ENCODE measurements around the gene SH2D2A.

SH2D2A gene

DNA sequence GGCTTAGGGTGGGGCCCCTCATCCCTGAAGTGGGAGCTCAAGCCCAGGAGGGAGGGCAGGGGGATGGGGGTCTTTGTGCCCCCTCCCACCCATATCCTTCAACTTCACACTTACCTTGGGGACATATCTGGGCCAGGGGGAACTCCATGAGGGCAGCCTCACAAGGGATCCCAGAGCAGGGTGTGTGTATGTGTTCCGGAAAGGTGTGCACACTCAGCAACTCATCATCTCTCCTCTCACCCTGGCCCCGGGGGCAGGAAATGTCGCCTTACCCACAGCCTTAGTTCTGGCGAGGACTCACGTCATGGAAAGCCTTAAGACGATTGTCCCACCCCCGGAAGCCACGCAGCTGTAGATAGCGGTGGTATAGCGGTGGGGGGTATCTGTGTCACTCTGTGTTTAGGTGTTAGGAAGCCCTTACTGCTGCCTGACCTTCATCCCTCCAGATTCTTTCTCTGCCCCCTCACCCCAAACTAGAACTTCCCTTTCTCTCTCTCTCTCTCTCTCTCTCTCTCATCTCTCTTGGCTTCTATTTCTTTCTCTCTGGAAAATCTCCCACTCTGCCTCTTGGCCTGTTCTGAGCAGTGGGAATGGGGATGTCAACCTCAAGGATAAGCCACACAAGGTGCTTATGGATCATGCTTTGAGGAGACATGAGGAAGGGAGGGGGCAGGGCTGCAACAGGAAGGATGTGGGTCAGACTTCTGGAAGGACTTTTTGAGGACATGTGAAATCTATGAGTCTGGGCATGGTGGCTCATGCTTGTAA is at the start of gene SH2D2A:
SH2D2A (minus strand) TSS at position 288 of the 768 bp plus-strand sequence; CDS start at position 148, 140 bp downstream.
- peak; percentile 93 for DNase-seq (ENCODE audit: low spot score)

DNA sequence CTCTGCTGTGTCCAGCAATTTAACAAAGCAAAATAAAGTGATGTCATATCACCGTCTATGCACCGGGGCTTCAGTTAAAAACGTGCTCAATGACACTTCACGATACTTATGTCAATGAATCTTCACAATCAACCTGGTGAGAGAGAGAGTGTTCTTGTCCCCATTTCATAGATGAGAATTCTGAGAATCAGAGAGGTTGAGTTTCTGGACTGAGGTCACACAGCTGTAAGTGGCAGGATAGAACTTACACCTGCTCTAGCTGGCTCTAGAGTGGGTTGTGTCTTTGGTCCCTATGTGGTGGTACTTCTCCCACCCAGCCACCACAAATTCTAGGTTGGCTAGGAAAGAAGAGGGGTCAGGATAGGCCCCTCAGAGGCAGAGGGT is 49.2 kb upstream of the SH2D2A start:
- no peak for DNase-seq (ENCODE audit: low spot score)

DNA sequence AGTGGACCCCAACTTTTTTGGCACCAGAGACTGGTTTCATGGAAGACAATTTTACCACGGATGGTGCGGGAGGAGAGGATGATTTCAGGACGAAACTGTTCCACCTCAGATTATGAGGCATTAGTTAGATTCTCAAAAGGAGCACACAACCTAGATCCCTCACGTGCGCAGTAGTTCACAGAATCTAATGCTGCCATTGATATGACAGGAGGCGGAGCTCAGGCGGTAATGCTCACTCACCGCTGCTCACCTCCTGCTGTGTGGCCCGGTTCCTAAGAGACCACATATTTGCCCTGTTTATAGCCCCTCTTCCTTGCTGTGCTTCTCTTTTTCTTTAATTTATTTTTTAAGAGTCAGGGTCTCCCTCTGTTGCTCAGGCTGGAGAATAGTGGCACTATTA is 48.6 kb upstream of the SH2D2A start:
- DNase-seq (ENCODE audit: low spot score) = no peak

DNA sequence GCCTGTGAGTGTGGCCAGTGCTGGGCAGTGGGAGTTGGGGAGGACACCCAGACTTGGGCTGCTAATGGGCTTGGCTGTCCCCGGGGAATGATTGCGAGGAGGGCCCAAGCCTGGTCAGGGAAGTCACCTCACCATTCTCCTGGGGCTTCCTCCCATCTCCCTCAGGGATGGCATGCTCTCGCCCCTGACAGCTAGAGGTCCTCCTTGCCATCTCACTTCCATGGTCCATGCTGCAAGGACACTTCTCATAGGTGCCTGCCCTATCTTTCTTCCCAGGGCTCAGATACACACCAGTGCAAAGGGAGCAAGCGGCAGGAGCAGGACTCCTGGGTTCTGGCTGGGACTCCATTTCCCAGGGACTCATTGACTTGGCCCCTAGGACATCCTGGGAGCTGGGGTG is 48.1 kb upstream of the SH2D2A start:
- no peak for DNase-seq (ENCODE audit: low spot score)

DNA sequence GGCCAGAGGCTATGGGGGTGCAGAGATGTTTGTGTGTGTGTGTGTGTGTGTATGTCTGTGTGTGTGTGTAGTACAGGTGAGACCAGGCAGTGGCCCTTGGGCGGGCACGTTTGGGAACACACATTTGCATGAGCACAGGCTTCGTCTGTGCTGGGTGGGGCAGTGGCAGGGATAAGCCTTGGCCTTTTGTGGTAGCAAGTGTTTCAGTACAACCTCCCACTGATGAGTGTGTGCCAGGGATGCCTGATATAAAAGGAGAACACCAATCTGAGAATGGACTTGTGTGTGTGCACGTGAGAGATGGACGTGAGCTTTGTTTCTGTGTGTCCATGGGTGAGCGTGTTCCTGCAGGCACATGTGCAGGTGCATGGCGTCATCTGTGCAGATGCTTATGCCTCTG is 47.0 kb upstream of the SH2D2A start:
- DNase-seq (ENCODE audit: low spot score) = no peak

DNA sequence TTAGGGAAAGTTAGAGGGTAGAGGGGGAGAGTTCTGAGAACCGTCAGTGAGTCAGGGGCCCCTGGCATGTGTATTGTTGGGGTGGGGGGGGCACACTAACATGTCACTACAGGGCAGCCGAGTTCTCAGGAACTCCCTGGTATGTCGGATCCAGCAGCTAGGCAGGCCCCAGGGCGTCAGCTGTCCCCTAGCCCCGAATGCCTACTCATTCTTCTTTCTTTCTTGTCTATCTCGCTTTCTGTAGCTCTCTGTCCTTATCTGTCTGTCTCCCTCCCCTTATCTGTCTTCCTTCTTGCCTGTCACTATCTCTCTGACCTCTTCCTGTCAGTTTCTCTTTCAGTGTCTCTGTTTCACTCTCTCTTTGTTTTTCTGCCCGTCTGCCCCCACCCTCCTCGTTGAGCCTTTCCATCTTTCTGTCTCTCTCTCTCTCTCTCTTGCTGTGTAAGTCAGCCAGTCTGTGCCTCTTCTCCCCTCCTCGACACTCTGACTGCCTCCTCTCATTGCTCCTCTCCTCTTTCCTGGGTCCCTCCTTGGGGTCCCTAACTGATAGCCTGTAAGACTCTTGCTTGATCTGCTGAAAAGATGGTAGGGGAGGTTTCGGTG is 46.5 kb upstream of the SH2D2A start:
- DNase-seq (ENCODE audit: low spot score) = no peak

DNA sequence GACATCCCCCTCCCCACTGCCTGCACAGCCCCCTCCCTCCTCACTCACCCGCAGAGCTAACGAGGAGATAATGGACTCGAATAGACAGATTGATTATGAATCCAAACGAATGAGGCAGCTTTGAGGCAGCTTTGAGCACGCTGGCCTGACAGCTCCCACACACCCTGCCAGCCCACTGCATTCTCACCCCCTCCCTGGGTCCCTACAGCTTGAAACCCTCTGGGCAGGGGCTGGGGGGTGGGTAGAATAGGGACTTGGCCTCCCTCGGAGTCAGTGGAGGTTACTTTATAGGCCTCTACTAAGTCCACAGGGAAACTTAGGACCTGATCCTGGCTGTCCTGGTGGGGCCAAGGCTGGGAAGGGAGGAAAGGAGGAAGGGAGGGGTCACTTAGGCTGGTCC is 45.9 kb upstream of the SH2D2A start:
- DNase-seq (ENCODE audit: low spot score) = no peak

DNA sequence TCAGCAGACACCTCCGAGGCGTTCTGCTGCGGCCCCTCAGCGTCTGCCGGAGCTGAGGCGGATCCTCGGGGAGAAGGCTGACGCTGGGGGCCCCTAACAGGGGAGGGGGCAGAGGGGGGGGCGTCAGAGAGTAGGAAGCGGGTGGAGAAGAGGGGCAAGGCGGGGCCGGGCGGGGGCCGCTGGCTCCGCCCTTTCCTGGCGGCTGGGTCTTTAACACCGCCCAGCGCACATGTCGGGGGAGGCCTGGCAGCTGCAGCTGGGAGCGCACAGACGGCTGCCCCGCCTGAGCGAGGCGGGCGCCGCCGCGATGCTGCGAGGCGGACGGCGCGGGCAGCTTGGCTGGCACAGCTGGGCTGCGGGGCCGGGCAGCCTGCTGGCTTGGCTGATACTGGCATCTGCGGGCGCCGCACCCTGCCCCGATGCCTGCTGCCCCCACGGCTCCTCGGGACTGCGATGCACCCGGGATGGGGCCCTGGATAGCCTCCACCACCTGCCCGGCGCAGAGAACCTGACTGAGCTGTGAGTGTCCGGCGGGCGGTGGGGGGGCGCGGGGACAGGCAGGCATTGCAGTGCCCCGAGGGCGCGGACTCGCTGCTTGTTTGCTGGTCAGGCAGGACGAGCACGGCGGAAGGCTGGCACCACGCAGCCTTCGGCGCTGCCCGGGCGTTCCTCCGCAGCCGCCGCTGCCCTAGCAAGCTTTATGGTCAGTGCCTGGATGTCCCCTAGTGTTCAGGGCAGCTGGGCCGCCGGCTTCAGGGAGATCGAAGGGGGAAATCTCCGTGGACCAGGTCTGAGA is 44.2 kb upstream of the SH2D2A start, which contains the start of gene NTRK1:
NTRK1 (plus strand) TSS at position 238 of the 796 bp plus-strand sequence; CDS start at position 308, 70 bp downstream.
- peak; percentile 46 for DNase-seq (ENCODE audit: low spot score)

DNA sequence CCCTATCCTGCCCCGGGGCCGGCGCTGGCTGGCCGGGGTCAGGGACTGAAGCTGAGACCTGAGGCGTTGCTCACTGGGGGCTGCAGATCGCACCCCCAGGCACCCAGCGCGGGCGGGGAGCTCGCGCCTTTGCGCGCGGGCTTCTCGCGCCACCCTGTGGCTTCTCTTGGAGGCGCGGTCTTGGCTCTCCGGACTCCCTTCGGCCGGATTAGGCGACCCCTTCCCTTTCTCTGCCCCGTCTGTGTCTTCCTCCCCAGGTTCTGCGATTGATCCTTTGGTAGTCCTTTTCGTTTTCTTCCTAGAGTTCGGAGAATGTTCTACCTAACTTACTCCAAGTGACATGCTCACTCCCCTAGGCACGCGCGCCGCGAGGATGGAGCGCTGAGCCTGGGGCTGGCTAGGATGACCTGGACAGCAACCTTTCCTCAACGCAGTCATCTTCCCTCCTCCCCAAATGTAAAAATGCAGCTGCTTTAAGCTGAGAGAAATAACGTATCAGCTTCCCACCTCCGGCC is 43.5 kb upstream of the SH2D2A start:
- DNase-seq (ENCODE audit: low spot score) = peak; percentile 58

DNA sequence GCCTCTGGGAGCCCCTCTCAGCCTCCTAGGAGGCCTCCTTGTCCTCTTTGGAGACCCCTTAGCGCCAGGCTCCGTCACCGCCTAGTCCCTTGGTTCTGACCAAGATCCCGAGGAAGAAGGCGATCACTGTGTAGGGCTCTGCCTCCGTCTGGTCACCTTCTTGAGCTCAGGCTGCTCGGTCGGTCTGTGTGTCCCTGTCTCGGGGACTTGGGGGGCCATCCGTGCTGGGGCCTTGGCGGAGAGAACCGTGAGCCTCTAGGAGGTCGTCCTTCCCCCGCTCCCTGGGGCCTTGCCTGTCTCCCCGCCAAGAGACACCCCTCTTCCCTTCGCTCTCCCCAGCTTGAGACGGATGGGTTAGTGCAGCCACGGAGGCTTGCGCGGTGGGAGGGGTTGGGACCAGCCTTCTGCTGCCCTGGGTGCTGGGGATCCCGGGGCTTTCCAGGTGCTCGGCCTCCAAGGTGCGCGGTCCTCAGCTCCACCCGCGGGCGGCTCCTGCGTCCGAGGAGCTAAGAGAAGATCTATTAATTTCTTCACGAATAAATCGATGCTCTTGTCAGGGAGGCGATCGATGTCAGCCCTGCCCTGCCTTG is 43.0 kb upstream of the SH2D2A start:
- DNase-seq (ENCODE audit: low spot score) = no peak

DNA sequence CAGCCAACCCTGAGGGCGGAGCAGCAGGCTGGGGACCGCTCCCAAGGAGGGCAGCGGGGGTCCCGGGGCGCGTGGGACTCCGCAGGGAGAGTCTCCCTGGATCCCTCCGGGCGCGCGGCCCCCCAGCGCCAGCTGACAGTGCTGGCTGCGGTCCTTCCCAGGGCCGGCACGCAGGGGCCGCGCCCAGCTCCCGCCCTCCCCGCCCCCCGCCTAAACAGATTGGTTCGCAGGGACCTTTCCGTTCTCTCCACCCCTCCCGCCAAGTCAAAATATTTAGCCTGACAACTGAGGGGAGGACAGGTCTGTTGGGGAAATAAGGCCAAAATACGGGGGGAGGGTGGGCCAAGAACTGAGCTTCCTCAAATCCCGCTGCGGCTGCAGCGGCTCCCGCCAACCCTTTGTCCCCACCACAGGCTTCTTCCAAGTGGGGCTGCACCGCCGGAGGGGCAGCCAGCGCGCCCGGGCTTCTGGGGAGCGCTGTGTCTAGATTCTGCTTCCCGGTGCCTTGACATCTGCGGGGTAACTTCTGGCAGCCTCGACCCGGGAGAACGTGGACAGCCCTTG is 42.4 kb upstream of the SH2D2A start, which contains the start of gene INSRR:
INSRR (minus strand) TSS at position 159 of the 564 bp plus-strand sequence. CDS start 496 bp downstream, outside the sequence.
- DNase-seq (ENCODE audit: low spot score) = no peak

DNA sequence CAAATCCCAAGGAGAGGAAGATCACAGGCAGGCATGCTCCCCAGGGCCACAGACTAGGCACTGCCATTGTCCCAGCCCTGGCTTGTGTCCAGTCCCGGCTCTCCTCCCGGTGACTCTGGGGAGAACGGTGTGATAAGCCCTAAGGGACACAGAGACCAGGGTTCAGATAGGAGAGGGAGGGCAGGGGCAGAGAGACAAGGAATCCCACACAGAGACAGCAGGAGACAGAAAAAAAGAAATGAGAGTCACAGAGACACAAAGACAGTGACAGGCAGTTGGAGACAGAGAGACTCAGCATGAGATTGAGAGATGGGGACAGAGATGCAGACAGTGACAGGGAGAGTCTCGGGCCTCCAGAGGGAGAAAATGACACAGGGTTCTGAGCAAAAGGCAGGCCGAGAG is 41.9 kb upstream of the SH2D2A start:
- DNase-seq (ENCODE audit: low spot score) = no peak

DNA sequence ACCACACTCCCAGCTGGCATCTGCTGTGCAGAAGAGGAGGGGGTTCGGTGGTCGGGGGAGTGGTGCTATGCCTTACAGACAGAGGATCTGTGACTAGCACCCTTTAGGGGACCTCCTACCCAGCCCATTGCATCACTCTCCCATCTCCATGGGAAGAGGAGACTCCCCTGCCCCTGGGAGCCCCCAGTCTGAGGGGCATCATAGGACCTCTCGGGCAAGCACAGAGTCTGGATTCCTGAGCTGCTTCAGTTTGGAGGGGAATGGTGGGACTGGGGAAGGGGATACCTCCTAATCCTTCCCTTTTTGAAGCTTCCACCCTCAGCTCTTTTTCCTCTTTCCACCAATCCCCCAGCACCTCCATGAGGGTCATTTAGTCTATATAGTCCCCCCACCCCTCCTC is 40.9 kb upstream of the SH2D2A start:
- DNase-seq (ENCODE audit: low spot score) = no peak

DNA sequence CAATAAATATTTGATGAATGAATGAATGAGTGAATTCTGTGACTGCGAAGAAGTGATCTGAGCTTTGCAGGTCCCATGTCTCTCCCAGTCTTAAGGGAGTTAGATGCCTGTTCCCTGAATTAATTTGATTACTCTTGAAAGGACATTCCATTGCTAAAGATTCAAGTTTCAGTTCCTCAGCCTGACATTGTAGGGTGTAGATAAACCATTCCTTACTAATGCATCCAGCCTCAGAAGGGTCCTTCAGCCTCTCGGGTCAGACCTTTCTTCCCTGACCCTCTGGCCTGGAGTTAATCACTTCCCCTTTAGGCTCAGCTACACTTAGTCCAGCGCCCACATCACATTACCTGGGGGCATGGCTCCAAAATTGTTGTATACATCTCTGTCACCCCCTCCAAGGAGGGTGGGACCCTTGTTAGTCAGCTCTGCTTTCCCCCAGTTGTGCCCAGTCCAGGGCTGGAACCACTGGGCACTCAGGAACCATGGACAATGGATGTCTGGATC is 39.7 kb upstream of the SH2D2A start:
- DNase-seq (ENCODE audit: low spot score) = no peak

DNA sequence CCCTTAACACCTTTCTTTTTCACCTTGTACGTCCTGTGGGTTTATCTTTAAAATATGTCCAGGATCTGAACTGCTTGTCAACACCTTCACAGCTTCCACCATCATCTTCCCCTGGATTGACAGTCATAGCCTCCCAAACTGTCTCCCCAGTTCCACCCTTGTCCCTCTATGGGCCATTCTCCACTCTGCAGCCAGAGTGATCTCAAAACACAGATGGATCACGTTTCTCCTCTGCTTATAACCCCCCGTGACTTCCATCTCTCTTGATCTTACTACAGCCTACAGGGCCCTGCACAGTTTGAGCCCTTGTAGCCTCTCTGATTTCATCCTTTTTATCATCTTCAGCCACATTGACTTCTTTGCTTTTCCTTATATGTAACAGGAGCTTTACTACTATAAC is 38.0 kb upstream of the SH2D2A start:
- no peak for DNase-seq (ENCODE audit: low spot score)

DNA sequence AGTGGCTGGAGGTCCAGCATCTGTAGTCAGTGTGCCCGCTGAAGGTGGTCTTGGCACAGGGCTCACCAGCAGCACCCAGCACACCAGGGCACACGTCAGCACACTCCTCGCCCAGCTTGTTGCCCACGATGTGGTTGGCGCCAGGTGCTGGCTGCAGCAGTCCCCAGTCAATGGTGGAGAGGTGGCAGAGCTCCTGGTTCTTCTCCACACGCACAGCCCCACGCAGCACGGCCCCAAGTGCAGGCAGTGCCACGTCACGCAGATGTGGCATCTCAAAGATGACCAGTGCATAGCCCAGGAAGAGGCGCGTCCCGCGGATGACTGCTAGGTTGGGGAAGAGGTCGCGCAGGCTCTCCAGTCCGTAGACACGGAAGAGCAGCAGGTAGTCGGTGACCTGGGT is 37.1 kb upstream of the SH2D2A start:
- no peak for DNase-seq (ENCODE audit: low spot score)

DNA sequence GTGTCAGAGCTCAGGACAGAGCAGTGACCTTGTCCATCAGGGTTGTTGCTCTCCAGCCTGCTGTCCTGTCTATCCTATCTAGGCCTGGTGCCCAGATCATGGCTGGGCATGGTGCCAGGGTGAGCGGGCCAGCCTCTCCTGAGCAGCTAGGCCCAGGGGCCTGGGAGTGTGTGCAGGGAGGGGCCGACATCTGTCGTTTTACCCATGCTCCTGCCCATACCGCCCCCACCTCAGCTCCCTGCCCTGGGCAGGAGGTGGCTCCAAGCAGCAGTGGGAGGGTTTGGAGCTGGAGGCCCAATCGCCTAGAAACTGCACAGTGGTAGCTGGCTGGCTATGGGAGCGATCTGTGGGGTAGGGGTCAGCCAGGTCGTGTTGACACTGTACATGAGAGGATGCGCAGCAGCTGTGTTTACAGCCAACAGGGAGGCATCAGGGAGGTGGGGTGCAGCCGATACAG is 35.8 kb upstream of the SH2D2A start:
- no peak for DNase-seq (ENCODE audit: low spot score)

DNA sequence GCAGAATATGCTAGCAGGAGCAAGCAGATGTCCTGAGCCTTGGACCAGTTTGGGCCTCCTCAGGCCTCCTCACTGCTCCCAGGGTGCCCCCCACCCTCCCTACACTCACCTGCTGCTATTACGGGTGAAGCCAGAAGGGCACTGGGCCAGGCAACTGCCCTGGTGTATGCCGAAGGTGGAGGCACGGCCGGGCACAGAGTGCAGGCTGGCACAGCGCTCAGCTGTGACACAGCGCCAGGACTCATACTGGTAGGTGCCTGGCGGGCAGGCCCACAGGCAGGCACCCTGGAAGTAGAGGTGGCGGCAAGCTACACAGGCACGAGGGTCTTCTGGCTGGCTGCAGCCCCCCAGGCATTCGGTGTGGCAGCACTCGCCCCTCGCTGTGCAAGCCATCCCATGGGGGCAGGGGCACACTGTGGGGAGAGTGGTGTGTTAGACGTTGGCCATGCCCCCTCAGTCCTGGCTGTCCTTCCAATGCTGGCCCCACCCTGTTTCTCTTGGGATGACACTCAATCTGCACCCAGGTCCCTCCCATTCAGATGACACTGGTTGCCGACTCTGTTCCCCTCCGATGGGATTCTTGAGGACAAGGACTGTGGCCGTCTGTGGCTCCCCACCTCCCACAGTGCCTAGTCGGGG is 35.2 kb upstream of the SH2D2A start:
- no peak for DNase-seq (ENCODE audit: low spot score)

DNA sequence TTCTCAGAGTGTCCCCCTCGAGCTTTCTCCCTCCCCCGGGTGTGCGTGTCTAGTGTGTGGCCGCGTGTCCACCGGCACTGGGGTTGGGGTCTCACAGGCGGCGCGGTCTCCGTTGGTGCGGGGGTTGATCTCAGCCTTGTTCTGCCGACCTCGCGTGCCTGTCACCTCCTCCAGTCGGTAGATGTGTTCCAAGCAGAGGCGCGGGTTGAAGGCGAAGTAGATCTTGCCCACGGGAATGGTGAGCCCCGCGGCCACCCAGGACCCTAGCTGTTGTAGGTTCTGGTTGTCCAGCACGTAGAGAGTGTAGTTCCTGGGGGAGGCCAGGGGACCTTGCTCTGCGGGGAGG is 32.5 kb upstream of the SH2D2A start:
- DNase-seq (ENCODE audit: low spot score) = no peak

DNA sequence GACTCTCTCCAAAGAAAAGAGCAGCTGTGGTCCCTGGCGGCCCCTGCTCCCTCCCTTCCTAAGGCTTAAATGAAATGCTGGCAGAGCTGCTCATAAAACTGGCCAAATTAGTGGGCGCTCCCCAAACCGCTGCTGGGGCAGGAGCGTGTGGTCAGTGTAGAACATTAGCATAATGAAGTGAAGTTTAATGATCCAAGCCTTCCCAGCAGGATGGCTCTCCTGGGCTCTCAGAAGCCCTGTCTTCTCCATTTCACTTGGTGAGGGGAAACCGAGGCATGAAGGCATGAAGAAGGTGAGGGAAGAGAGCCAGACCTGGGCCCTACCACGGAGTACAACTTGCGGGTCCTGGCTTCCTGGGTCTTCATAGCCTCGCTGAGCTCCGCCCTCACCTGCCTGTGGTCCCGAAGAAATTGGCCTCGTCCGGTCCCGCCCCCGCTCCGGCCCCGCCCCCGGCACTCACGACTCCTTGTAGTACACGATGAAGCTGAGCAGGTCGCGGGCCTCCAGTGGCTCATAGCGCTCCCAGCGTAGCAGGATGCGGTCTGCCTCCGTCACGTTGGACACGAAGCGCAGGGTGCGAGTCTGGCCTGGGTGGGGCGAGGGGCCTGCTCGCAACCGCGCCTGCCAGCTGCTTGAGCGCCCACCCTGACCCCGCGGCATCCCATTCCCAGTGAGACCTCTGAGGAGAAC is 32.0 kb upstream of the SH2D2A start:
- peak; percentile 61 for DNase-seq (ENCODE audit: low spot score)
